NCI-H2171 treated with DMSO at 0.1 percent for 48 hours (cell line): ENCODE results near the gene DENND1A.
"Not testable (repeated sequence)": the region's sequence is repeated elsewhere in the genome, so short reads cannot be mapped to it uniquely, and the experiment has no call there.

ENCODE experiments used
- DNase-seq: peaks from one replicate; lab custom pipeline; 2025; lab: John Stamatoyannopoulos, UW

DENND1A gene

DNA sequence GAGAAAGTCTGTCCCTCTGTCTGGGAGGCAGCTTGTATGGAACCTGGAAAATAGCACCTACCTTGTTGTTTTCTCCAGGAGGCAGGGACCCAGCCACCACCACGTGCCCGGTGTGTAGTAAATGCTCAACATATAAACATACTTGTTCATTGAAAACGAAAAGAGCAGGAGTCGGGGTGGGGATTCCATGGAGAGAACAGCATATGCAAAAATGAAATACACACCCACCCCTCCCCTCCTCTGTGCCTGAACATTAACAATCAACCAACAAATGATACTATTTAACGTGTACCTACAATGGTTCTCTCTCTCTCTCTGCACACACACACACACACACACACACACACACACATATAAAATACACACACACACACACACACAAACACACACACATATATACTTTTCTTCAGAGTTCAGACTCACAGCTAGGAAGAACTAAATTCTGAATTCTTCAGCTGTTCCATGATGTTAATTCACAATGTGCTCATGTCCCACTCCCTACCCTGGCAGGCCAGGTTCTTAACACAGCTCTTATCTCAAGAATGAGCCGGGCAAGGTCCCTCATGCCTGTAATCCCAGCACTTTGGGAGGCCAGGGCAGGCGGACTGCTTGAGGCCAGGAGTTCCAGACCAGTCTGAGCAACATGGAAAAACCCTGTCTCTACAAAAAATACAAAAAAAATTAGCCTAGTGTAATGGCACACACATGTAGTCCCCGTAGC lies 16.3 kb upstream of the DENND1A start:
- no peak for DNase-seq

DNA sequence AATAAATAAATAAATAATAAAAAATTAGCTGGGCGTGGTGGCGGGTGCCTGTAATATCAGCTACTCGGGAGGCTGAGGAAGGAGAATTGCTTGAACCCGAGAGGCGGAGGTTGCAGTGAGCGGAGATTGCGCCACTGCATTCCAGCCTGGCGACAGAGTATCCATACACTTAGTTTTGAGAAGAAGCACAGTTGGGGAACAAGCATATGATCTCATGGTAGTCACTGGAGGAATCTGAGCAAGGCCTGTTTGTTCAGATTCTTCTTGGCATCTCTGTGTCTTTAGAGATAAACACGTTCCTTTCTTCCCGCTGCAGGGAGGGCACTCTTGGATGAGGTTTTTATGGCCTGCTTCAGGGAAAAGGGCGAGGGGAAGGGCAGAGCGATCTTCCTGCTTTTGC lies 15.6 kb upstream of the DENND1A start:
- no peak for DNase-seq

DNA sequence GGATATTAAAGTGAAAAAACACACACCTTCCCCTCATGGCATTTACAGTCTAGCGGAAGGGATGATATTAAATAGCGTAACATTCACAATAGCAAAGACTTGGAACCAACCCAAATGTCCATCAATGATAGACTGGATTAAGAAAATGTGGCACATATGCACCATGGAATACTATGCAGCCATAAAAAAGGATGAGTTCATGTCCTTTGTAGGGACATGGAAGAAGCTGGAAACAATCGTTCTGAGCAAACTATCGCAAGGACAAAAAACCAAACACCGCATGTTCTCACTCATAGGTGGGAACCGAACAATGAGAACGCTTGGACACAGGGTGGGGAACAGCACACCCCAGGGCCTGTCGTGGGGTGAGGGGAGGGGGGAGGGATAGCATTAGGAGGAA lies 14.5 kb upstream of the DENND1A start:
- not testable (repeated sequence) for DNase-seq

DNA sequence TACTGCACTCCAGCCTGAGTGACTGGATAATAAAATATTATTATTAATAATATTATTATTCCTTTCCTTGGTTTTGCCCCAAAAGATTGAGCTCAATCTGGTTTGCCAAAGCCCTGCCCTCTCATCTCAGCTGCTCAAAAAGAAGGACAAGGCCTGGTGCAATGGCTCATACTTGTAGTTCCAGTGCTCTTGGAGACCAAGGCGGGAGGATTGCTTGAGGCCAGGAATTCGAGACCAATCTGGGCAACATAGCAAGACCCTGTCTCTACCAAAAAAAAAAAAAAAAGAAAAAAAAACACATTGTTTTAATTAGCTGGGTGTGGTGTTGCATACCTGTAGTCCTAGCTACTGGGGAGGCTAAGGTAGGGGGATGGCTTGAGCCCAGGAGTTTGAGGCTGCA lies 13.7 kb upstream of the DENND1A start:
- DNase-seq, result no peak

DNA sequence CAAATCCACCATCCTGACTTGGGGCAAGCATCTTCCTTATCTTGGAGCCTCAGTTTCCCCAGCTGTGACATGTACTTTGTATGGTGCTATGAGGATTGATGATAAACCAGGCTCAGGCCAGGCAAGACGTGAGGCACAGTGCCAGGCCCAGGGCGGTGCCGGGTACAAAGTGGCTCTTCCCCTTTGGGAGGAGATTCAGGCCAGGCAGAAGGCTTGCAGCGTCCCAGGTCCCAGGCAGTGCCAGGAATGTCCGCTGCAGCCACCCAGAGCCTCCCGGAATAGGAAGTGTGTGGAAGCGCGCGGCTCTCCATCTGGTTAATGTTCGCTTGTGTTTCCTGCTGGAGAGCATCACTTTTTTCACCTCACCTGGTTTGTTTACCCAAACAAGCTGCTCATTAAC lies 12.6 kb upstream of the DENND1A start:
- DNase-seq, result peak; percentile 44

DNA sequence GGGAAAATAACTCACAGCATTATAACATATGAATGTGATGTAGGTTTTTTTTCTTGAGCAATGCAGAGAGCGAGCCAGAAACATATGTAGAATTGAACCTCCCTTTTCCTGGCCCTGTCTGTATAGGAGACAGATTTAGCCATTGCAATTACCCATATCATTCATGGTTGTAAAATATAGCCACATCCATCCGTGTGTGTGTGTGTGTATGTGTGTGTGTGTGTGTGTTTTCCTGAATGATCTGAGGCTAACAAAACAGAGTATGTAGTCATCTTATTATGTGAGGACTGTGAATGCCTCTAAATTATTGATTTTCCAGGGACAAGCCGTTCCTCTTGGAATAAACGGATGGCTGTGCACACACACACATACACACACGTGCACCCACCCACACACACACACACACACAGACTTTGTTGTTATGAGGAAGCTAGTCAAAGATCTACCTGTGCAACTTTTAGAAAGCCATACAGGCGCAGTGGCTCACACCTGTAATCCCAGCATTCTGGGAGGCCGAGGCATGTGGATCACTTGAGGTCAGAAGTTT lies 11.7 kb upstream of the DENND1A start:
- DNase-seq, result no peak

DNA sequence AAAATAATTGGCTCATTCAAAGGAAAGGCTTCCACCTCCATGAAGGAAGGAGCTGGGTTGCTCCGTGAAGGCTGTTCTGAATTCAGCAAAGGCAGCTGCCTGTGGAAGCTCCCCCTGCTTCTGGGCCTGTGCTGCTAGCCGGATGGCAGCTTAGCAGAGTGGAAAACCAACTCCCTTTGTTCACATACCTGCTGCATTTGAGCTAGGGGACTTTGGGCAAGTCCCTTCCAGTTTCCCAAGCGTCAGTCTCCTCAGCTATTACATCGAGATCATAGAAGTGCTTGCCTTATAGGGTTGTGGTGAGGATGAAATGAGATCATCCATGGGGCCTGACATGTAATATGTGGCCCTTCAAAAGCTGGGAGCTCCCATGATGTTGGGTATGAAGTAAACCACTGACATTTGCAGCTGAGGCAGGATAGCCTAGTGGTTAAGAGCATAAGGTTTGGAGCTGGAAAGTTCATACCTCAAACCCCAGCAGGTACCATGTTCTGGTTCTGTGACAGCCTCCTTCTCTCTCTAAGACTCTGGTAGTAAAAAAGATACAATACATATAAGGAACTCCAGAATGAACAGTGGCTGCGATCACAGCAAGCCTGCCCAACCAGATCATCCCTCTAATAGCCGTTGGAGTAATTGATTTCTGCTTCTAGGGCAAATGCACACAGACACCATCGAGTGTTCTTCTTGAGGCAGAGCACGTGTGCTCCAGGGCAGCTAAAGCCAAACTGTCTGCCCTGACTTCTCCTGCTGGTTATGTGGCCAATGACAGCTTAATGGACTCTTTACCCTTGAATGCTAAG lies 11.0 kb upstream of the DENND1A start:
- no peak for DNase-seq

DNA sequence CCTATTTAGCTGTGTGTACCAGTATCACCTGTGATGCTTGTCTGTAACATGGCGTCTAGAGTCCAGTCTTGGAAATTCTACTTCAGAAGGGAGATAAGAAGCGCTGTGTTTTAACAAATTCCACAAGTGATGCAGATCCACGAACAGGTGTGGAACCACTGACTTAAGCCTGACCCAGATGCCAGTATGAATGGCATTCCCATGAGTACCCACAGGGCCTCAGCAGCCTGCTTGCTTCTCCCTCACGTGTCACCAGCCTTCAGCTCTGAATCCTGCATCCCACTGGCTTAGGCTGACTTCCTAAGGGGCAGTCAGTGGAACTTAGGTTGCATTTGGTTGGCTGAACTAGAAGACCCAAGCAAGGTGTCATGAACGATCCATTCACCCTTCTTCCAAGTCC lies 8.5 kb upstream of the DENND1A start:
- no peak for DNase-seq

DNA sequence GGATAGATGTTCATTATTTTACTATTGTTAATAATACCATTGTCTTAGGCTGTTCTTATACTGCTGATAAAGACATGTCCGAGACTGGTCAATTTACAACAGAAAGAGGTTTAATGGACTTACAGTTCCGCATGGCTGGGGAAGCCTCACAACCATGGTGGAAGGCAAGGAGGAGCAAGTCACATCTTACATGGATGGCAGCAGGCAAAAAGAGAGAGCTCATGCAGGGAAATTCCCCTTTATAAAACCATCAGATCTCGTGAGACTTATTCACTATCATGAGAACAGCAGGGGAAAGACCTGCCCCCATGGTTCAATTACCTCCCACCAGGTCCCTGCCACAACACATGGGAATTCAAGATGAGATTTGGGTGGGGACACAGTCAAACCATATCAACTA lies 6.6 kb upstream of the DENND1A start:
- not testable (repeated sequence) for DNase-seq

DNA sequence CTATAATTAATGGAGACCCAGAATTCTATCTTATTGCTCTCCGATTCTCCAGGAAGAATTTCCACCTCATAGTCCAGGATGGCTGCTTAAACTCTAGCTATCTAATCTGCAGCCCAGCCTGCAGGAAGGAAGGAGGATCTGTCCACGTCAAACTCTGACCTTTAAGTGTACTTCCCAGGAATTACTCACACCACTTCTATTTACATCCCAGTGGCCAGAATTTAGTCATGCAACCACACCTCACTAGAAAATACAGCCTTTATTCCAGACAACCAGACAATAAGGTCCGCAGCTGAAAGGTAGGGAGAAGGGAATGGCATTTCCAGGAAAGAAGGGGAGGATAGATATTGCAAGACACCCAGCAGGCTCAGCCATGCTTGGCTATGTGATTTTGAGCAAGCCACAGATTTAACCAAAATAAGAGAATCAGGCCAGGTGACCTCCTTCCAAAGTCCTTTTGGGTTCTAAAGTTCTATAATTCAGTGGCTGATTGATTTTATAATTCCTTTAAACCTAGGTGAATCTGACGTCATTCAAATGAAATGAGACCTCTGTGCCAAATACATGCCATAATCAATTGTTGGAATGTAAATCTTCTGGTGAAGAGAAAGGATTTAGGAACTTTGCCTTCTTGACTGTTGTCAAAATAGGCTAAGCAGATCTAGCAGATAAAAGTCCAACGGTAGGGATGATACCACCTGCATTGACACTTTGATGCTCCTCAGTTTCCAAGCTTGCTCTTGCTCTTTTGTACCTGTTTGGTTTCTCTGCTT lies 3.7 kb upstream of the DENND1A start:
- no peak for DNase-seq

DNA sequence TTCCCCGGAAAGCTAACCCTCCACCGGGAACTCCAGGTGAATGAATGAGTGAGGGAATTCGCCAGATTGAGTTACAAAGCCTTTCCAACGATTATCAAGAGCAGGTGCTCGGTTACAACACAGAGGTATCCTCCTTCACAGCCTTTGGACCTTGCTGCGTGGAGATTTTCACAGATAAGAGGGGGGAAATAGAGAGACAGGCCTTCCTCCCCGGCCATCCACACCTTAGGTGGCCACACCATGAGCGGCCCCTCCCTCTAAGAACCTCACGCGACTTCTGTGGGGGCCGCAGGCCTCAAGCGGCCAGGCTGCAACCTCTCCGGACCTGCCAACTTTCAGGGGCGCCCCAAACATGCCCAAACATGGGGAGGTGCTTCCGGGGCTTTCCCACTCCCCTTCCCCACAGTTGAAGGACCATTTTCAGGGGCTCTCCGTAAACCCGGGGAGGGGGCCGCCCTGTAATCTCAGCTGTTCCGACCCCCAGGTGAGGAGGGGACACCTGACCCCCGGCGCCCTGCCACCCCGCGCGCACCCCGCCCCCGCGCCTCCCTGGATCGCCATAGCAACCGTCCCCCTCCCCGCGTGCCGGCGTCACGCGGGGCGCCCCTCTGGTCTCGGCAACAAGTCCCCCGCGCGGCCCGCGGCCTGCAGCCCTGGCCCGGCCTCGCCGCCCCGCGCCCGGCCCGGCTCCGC lies 603 bp downstream of the DENND1A start:
- DNase-seq, result peak; percentile 21

DNA sequence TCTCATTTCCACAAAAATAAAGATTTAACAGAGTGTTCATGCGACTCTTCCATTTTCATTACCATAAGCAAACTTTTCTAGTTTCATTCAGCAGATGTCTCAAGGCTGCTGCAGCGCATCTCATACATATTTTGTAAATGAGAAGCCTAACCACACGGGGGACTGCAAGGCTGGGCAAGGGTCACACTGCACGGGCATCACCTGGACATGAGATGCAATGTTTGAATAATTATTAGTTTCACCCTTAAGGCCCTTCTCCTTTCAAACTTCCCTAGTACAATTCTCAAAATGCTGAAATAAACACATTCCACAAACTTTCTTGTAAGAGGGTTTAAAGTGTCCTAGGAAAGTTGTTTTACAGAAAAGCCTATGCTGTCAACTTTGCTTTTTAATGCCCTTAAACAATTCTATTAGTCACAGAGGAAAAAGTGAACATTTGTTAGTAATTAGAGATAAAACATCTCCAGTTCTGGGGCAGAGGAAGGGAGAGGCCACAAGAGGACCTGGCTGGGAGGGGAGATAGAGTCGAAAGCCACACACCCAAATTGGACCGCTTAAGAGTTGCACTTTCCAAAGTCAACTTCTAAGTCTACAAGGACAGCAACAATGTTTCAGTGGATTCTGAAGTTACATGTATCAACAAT lies 1.3 kb downstream of the DENND1A start:
- no peak for DNase-seq

DNA sequence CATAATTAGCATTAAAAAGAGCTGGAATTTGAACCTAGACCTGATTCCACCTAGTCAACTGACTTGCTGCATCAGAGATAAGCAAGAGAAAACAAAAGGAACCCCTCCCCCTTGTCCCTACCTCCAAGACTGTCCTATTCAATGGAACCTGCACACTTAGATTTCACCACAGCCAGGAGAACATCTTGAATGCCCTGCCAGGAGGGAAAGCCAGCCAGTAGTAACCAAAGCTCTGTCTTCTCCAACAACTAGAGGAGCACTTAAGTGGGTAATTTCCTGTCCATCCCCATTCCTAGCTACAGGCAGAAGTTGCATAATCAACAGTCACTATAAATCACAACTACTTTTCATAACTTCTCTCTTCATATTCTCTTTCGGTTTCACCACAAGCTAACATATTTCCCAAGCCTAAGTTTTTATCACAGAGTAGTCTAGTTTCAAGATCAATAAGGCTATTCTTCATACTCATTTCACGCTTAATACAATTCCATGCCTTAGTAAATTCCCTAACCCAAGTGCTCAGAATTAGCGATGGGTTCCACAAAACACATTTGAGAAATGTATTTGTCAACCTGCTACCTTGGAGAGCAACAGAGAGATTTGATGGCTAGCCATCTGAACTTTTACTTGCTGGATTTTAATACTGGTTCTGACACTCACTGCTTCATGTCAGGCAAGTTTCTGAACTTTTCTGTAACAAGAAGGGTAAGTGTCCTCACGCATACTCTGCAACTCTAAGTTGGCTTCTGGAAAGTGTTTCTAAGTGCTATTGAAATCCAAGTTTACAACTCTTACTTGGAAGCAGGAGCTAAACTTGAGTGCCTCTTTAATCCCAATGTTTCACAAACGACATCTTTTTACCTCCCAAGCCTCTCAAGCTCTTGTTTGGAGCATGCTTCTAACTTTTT lies 2.0 kb downstream of the DENND1A start:
- no peak for DNase-seq

DNA sequence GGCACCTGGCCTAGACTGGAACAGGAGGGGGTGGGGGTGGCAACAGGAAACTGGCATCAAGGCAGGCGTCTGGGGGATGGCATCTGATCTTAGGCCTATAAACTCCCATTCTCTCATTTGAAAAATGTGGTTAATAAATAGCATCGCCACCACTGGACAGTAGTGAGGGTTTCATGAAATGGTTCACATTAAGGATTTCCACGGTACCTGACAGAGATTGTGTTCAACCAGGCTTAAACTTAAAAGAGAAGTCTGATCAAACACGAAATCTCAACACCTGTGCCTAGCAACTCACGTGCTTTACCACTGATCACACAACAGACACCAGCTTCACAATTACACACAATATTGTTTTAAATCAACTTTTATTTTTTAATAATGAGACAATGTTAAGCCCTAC lies 3.0 kb downstream of the DENND1A start:
- DNase-seq, result no peak

DNA sequence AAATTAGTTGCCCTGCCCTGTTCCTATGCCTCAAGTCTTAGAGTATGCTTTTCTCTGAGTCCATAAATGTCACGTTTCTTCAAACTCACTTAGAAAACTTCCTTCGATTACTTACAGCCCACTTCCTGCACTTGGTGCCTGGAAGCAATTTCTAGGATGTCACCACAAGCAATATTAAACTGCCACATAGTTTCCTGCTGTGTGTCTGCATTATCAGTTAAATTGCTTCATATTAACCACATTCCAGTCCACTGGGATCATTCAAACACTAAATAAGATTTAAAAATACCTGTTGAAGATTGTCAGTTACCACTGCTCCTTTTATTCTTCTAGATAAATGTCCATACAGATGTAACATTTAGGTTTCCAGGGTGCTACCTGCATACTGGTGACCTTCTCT lies 4.1 kb downstream of the DENND1A start:
- no peak for DNase-seq

DNA sequence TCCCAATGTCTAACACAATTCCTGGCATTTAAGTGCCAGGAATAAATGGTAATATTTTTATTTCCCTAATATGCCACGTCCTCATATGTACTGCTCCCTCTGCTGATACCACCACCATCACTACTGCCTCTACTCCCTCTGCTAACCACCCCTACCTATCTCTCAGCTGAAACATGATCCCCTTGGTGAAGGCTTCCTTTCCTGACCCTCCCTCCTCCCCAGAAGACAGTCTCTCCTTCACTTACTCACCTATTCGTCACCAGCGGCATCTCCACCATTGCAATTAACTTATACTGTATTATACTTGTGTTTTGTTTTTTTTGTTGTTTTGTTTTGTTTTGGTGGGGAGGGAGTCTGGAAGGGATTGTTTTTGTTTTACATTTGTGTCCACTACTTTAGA lies 4.8 kb downstream of the DENND1A start:
- DNase-seq, result no peak

DNA sequence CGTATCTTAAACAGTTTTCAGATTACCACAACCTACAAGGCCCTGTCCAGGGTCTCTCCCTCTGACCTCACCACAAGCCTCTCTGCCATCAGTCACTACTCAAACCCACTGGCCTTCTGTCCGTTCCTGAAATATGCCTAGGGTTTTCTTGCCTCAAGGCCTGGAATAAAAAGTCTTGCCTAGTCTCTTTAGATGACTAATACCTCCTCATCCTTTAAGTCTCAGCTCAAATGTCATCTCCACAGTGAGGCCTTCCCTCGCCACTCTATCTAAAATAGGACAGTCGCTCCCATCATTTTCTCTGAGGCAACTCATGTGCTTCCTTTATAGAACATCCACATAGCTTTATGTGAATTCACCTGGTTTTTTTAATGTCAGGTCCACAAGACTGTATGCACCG lies 5.2 kb downstream of the DENND1A start:
- DNase-seq, result no peak

DNA sequence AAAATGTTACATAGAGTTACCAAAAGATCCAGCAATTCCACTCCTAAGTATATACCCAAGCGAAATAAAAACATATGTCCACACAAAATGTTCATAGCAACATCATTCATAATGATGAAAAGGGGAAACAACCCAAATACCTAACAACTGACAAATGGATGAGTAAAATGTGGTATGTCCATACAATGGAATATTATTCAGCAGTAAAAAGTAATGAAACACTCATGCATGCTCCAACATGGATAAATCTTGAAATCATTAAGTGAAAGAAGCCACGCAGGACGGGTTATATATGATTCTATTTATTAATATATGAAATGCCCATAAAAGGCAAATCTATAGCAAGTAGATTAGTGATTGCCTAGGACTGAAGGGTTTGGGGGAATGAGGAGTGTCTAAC lies 6.0 kb downstream of the DENND1A start:
- DNase-seq, result no peak

DNA sequence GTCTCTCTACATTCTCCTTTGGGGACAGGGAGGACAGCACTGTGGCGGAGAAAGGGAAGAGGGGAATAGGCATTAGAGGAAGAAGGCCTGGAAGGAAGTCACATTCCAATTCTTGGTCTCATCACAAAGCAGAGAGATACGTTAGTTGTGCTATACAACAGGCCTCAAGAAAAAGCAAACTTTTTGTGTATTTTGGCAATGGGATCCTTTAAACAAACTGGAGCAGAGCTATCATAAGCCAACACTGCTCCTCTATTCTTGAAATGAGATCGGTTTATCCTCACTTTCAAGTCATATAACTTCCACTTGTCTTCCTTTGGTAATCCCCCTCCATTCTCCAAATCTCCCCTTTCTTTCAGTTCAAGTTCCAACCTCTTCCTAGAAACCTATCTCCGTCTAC lies 6.5 kb downstream of the DENND1A start:
- DNase-seq, result no peak

DNA sequence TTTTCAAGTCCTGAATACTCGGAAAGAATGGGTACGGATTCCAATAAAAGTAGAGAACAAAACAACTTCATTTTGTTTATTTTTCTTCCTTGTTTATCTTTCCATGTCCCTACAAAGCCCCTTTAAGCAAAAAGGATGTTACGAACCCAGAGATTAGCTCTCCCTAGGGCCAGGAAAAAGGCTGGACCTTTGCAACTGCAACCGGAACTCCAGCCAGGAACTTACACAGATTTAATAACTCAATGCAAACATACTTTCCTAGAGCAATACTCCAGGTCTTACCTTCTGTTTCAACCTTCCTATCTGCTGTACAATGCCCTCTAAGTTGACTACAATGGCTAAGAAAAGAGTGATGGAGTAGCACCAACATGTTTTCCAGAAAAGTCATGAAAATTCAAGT lies 7.0 kb downstream of the DENND1A start:
- no peak for DNase-seq
